Measurements from ENCODE around the gene TBC1D14. TPM values are rescaled to one million over a fixed set of nuclear protein-coding genes. Genes with fewer than 3 reads are reported as not detected.

Gene TBC1D14
- total and polyA plus RNA-seq, 2 experiments from 2014 or later, result 33.6 to 50.8 TPM

DNA sequence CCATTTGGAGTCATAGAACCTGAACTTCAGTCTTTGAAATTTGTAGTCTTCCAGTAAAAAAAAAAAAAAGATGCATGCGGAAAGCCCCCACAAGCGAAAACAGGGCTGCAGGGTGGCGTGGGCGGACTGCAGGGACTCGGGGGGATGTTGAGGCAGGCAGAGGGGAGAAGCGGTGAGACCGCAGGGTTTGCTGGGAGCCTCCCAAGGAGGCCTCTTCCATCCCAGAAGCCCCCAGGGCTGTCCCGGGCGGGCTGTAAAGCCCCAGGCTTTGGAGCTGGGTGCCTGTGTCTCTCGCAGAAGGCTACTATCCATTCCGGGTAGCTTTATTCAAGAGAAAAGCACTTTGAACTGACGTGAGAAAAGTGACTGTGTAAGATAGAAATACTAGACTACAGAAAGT, 86.9 kb downstream of the TBC1D14 start:
- 96% methylated on average over 12 of the region's 12 CpGs for WGBS (ENCODE audit: low lambda C conversion rate, missing lambda C conversion rate)
- DNase-seq (ENCODE audit: low spot score), result no peak
- H2AFZ ChIP-seq, result no peak overlapping the region
- H3K4me3 ChIP-seq, result no peak overlapping the region
- H3K4me1 ChIP-seq (ENCODE audit: insufficient read depth), result peaks cover 22% of the 10 kb centered on the region
- H3K36me3 ChIP-seq (replicated peaks; ENCODE audit: insufficient read depth, low read depth), result no peaks in the 10 kb centered on the region
- H3K79me2 ChIP-seq, result peaks cover 43% of the 10 kb centered on the region
- H3K27me3 ChIP-seq, result no peaks in the 10 kb centered on the region
- H3K9me3 ChIP-seq (ENCODE audit: low read depth), result no peaks in the 10 kb centered on the region
- no peak overlapping the region for H3K27ac ChIP-seq
- no peak overlapping the region for H3K4me2 ChIP-seq
- H3K9me2 ChIP-seq (replicated peaks; ENCODE audit: insufficient read depth), result no peaks in the 10 kb centered on the region
- TF ChIP-seq, protein P1, sequence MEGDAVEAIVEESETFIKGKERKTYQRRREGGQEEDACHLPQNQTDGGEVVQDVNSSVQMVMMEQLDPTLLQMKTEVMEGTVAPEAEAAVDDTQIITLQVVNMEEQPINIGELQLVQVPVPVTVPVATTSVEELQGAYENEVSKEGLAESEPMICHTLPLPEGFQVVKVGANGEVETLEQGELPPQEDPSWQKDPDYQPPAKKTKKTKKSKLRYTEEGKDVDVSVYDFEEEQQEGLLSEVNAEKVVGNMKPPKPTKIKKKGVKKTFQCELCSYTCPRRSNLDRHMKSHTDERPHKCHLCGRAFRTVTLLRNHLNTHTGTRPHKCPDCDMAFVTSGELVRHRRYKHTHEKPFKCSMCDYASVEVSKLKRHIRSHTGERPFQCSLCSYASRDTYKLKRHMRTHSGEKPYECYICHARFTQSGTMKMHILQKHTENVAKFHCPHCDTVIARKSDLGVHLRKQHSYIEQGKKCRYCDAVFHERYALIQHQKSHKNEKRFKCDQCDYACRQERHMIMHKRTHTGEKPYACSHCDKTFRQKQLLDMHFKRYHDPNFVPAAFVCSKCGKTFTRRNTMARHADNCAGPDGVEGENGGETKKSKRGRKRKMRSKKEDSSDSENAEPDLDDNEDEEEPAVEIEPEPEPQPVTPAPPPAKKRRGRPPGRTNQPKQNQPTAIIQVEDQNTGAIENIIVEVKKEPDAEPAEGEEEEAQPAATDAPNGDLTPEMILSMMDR (IDR thresholded peaks at IDR 0.05; ENCODE audit: poor library complexity), result no peak
- TF ChIP-seq EZH2phosphoT487 (IDR thresholded peaks at IDR 0.05; ENCODE audit: low read depth, severe bottlenecking, unreplicated experiment), result no peak
- TF ChIP-seq EZH2 (IDR thresholded peaks at IDR 0.05; ENCODE audit: borderline replicate concordance), result no peak
- peaks cover 20% of the 10 kb centered on the region for H4K20me1 ChIP-seq (ENCODE audit: insufficient read depth, poor library complexity, severe bottlenecking)

DNA sequence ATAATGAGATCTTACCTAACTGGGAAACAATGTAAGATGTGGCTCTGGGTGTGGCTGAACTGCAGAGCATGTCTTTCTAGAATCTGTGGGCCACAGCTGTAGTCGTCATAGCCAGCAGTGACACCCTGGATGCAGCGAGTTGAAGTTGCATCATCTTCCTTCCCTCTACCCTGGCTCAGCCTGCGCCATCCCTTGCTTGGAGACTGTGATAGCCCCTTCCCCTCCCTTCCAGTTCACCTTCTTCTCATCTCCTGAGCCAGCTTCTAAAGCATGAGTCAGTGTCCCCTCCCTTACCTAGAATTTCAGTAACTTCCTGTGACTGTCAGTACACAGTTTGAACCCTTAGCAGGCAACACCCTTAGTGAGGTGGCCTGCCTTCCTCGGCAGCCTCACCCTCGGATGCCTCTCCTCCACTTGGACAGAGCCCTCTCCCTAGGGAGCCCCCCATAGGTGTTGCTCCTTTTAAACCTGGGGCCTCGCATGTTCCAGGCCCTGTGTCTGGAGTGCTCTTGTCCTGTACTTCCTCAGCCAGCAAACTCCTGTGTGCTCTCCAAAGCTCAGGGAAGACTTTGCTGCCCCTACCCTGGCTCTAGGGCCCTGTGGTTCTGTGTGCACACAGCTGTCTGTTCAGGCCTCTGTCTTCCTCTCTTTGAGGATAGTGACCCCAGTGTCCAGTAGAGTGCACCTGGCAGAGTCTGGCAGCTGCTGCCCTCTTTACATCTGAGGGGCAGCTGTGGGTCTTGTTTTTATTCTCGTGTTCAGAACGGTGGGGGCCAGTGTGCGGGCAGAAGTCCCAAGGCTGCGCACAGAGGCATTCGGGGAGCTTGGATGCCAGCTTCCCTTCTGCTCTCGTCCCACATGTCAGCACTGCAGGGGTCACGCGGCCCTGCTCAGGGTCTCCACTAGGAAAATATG, 89.8 kb downstream of the TBC1D14 start:
- DNase-seq (ENCODE audit: low spot score), result no peak
- no peak for TF ChIP-seq EZH2phosphoT487 (IDR thresholded peaks at IDR 0.05; ENCODE audit: low read depth, severe bottlenecking, unreplicated experiment)
- no peak for TF ChIP-seq EZH2 (IDR thresholded peaks at IDR 0.05; ENCODE audit: borderline replicate concordance)
- TF ChIP-seq, protein P1 (IDR thresholded peaks at IDR 0.05; ENCODE audit: poor library complexity), result no peak
- Histone ChIP-seq H2AFZ (no peak overlapping the region), H3K27ac (no peak overlapping the region), H4K20me1 (ENCODE audit: insufficient read depth, poor library complexity, severe bottlenecking) (peaks cover 4% of the 10 kb centered on the region), H3K9me3 (ENCODE audit: low read depth) (no peaks in the 10 kb centered on the region), H3K4me3 (no peak overlapping the region), H3K27me3 (no peaks in the 10 kb centered on the region), H3K4me1 (ENCODE audit: insufficient read depth) (no peaks in the 10 kb centered on the region), H3K79me2 (peaks cover 19% of the 10 kb centered on the region), H3K4me2 (no peak overlapping the region), H3K36me3 (replicated peaks; ENCODE audit: insufficient read depth, low read depth) (no peaks in the 10 kb centered on the region), H3K9me2 (replicated peaks; ENCODE audit: insufficient read depth) (no peaks in the 10 kb centered on the region)
- WGBS (ENCODE audit: low lambda C conversion rate, missing lambda C conversion rate), result 95% methylated on average over 14 of the region's 14 CpGs

DNA sequence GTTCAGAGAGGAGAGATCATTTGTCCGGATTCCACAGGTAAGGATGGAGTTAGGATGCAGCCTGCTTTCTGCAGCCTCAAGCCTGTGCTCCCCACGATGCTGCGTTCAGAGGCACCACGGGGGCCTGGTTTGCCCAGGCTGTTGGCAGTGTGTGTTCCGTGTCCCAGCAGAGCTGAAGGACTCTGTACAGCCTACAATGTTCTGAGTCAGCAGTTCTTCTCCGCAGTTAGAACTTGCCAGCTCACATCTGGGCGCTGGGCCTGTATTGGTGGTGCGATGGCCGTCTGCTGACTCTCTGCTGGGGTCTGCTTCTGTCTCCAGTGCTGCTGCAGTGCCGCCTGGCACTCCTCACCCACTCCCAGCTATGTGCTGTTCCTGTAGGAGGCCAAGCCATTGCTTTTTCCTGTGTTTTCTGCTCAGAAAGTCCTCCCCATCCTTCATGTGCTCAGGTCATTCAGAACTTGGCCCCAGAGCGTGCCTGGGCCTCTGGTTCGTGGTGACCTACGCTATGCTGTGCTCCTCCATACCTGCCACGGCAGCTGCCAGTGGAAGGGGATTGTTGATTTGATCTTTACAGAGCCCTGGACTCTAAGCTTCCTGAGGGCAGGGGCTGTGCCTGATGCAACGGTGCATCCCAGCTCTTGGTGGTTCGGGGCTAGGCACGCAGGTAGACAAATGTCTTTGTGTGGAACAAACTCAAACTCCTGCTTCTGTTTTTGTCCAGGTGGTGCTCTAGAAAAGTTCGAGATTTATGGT, 91.0 kb downstream of the TBC1D14 start:
- H3K4me1 ChIP-seq (ENCODE audit: insufficient read depth), result no peaks in the 10 kb centered on the region
- peaks cover 4% of the 10 kb centered on the region for H4K20me1 ChIP-seq (ENCODE audit: insufficient read depth, poor library complexity, severe bottlenecking)
- DNase-seq (ENCODE audit: low spot score), result no peak
- H2AFZ ChIP-seq, result no peak overlapping the region
- no peaks in the 10 kb centered on the region for H3K27me3 ChIP-seq
- no peaks in the 10 kb centered on the region for H3K36me3 ChIP-seq (replicated peaks; ENCODE audit: insufficient read depth, low read depth)
- no peaks in the 10 kb centered on the region for H3K9me2 ChIP-seq (replicated peaks; ENCODE audit: insufficient read depth)
- no peak overlapping the region for H3K4me3 ChIP-seq
- H3K27ac ChIP-seq, result no peak overlapping the region
- TF ChIP-seq EZH2 (IDR thresholded peaks at IDR 0.05; ENCODE audit: borderline replicate concordance) (no peak), EZH2phosphoT487 (IDR thresholded peaks at IDR 0.05; ENCODE audit: low read depth, severe bottlenecking, unreplicated experiment) (no peak)
- TF ChIP-seq, protein P1 (IDR thresholded peaks at IDR 0.05; ENCODE audit: poor library complexity), result no peak
- no peaks in the 10 kb centered on the region for H3K9me3 ChIP-seq (ENCODE audit: low read depth)
- peaks cover 11% of the 10 kb centered on the region for H3K79me2 ChIP-seq
- no peak overlapping the region for H3K4me2 ChIP-seq
- WGBS (ENCODE audit: low lambda C conversion rate, missing lambda C conversion rate), result 97% methylated on average over 18 of the region's 18 CpGs
